ENCODE measurements around the gene KIZ.

KIZ gene

DNA sequence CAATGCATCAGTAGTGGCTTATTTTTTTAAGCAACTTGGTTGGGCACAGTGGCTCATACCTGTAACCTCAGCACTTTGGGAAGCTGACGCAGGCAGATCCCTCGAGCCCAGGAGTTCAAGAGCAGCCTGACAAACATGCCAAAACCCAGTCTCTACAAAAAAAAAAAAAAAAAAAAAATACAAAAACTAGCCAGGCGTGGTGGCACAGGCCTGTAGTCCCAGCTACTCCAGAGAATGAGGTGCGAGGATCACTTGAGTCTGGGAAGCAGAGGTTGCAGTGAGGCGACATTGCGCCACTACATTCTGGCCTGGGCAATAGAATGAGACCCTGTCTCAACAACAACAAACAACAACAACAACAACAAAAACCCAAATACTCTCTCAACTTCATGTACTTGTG lies 132.5 kb downstream of the KIZ start:
- in situ Hi-C loops (cut with MboI; ENCODE audit: low sequenced_read_pairs), result no loop called here

DNA sequence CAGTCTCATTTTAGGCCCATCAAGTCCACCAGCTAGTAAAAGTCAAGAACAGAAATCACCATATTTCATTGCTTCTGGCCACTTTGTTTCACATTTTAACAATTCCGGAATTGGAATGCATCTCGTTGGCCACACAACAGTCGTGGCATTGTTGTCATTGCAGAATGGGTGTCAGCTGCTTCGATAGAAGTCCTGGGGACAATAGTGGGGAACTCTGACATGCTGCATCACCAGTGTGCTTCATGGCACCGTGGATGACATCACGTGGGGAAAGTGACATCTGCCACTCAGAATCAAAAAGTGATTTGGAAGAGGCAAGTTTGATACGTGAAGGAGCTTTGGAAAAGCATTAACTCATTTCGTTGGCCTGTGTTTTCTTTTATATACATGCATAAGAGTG lies 133.5 kb downstream of the KIZ start:
- in situ Hi-C loops (cut with MboI; ENCODE audit: low sequenced_read_pairs), result no loop called here

DNA sequence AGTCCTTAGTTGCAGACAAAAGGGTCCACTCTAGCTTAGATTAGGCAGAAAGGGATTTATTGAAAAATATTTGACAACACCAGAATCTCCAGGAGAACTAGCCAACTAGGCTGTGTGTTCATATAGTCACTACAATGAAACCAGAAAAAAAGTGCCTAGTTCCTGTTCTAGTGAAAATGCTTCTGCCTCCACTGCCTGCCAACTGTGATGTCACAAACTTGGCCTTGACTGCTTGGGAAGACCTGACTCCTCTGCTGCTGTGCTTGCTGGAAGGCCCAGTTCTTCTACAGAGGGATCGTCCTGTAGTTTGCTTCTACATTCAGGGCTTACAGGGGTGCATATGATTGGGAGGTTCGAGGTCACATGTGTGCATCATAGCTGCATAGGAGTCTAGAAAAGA lies 136.9 kb downstream of the KIZ start:
- in situ Hi-C loops (cut with MboI; ENCODE audit: low sequenced_read_pairs), result no loop called here

DNA sequence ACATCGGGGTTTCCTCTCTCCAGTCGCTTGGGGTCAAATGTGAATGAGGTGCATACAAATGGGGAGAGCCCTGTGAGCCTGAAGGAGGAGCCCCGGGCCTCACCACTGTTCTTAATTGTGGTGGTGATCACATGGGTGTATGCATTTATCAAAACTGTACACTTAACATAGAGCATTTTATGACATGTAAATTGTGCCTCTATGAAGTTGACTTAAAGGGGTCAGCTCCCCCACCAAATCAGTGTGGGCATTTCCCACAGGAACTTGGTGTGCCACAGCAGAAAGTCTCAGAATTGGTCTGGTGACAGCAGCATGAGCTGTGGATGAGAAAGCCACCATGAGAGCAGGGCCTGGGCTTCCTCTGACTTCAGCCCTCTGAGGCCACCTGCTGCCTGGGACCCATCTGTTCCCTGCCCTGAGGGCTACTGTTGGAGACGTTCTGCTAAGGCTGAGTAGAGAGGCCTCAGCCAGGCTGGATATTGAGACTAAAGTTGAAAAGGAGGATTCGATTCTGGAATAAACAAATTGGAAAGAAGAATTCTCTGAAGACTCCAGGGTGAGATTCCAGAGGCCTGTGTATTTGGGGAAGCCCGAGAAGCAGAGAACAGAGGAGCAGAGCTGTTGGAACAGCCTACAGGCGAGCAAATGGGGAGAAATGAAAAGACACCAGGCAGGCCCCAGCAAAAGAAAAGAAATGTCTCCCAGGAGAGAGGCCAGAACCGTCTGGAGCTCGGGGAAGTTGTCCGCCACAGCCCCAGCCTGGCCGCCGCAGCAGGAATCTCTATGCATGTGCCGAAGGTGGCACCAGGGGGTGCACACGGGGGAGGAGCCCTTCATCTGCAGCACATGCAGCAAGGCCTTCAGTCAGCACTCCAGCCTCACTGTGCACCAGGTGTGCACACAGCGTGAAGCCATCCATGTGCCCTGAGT lies 139.6 kb downstream of the KIZ start:
- in situ Hi-C loops (cut with MboI; ENCODE audit: low sequenced_read_pairs), result no loop called here

DNA sequence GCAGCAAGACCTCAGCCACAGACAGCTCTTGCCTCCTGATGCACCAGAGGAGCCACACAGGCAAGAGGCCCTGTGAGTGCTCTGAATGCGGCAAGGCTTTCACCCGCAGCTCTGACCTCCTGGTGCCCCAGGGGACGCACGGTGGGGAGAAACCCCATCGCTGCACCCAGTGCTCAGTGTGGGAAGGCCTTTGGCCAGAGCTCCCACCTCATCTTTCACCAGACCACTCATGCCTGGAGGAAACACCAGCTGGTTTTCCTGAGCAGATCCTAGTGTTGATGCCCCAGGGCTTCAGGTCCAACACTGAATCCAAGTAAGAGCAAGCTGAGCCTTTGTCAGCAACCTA lies 140.3 kb downstream of the KIZ start:
- in situ Hi-C loops (cut with MboI; ENCODE audit: low sequenced_read_pairs), result no loop called here

DNA sequence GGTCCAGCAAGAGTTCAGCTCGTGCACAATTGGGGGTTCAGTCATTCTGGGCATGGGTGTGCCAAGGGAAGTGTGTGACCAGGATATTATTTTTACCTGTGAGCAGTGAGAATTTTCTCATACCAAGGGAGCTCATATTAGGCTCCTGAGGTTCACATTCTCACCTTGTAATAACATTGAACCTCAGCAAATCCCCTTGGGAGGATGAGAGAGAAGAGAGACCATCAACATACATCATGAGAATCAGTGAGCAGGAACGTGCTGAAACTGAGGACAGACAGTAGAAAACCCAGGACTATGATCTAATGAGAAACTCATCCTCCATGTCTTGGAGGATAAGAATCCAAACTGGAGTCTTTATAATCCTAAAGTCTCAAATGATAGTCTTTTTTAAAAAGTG lies 143.9 kb downstream of the KIZ start:
- in situ Hi-C loops (cut with MboI; ENCODE audit: low sequenced_read_pairs), result no loop called here

DNA sequence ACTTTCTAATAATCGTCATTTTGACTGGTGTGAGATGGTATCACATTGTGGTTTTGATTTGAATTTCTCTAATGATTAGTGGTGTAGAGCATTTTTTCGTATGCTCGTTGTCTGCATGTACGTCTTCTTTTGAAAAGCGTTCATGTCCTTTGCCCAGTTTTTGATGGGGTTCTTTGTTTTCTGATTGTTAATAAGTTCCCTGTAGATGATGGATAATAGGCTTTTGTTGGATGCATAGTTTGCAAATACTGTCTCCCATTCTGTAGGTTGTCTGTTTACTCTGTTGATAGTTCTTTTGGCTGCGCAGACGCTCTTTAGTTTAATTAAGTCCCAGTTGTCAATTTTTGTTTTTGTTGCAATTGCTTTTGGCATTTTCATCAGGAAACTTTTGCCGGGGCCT lies 144.9 kb downstream of the KIZ start:
- in situ Hi-C loops (cut with MboI; ENCODE audit: low sequenced_read_pairs), result no loop called here

DNA sequence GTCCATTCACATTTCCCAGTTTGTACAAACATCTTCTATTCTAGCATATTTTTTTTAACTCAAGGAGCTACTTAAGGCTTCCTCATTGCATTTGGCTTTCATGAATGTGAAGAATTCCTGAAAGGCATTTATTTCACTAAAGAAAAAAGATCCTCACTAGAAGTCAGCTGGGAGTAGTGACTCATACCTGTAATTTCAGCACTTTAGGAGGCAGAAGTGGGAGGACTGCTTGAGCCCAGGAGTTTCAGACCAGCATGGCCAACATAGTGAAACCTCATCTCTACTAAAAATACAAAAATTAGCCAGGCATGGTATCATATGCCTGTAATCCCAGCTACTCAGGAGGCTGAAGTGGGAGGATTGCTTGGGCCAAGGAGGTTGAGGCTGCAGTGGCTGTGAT lies 146.4 kb downstream of the KIZ start:
- in situ Hi-C loops (cut with MboI; ENCODE audit: low sequenced_read_pairs), result no loop called here

DNA sequence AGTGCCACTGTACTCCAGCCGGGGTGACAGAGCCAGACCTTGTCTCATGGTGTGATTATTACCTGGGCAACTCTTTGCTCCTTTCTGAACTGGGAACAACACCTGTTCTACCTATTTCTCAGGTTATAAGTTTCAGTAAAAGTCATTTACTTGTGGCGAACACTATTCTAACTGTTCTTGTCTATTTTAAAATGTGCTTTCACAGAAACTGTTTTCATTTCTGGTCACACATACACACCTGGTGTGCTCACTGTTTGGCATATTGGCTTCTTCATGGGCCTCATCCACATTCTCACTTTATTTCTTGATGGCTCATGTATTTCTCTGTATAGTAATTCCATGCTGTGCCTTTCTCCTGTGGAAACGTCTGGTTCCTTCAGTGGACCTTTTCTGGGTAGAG lies 146.8 kb downstream of the KIZ start:
- in situ Hi-C loops (cut with MboI; ENCODE audit: low sequenced_read_pairs), result no loop called here

DNA sequence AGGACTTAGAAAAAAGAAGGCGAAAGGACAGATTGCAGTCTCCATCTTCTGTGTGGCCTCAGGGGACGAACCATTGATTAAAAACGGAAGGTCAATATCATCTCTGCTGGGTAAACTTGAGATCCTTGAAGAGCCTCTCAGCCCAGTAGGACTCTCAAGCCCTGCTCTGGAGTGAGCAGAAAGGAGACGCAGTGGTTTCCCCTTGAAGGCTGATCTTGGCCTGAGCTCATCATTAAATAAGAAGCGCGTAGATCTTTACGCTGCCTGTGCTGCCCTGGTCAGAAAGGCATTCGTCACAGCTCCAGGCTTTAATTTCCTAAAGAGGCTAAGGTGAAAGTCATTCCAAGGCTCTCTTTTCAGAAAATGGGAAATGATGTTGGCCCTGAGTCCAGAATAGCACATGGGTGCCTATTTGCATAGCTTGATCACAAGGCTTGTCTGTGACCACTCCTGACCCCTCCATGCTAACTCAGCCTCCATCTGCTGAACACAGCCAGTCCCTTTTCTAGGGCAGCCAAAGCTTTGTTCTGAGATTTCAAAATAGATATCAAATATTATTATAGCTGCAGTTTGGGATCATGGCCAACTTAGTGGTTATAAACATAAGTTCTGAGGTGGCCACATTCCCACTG lies 148.0 kb downstream of the KIZ start:
- in situ Hi-C loops (cut with MboI; ENCODE audit: low sequenced_read_pairs), result no loop called here

DNA sequence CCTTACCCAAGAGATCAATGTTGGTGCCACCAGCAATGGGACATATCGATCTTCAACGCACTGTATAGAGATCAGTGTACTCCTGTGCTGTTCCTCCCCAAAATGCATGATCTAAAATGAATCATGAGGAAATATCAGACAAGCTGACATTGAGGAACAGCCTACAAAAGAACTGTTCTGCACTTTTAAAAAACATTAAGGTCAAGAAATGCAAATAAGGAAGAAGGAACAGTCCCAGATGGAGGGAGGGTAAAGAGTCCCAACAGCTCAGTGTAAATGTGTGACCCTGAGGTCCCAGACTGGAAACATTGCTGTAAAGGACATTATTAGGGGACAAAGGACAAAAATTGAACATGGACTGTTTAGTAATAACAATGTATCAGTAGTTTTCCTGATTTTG lies 152.9 kb downstream of the KIZ start:
- in situ Hi-C loops (cut with MboI; ENCODE audit: low sequenced_read_pairs), result no loop called here

DNA sequence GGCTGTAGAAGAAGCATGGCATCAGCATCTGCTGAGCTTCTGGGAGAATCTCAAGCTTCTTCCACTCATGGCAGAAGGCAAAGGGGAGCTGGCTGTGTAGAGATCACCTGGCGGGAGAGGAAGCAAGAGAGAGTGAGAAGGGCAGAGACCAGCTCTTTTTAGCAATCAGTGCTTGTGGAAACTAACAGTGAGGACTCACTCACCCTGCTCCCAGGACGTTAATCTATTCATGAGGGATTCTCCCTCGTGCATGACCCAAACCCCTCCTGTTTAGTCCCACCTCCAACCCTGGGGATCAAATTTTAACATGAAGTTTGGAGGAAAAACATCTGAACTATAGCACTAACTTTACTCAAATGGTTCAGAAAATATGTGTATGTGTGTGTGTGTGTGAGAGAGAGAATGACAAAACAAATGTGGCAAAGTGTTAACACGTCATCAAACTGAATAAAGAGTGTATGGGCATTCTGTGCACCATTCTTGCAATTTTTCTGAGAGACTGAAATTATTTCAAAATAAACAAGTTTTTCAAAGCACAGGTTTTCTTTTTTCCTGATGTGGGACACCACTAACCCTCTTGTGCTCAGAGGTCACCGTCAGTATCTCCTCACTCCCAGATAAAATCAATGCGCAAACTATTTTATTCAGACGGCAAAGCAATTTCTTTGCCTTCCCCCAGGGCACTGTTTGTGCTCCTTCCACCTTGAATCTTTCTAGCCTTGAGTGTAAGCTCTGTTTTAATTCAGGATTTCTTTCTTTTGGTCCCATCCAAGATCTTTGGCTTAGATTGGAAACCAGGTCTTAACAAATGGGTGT lies 154.0 kb downstream of the KIZ start:
- in situ Hi-C loops (cut with MboI; ENCODE audit: low sequenced_read_pairs), result no loop called here

DNA sequence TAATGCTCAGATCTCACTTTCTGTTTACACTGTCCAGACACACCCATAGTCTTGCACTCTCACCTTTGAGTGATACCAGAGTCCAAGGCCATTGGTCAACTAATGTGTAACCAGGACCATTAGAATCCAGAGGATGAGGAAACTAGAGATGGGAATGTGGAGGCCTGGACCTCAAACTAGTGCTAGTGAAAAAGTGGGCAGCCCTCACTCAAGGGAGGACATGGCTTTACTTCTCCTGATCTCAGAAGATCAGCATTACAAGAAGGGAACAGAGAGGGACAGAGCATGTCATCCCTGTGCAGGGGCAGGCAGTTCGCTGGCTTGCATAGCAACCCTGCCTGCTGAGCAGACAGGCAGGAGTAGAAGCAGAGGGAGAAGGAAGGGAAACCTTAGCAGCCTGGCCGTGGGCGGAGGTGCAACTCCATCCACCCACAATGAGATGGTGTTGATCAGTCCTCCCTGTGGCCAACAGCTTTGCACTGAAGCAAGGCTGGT lies 154.7 kb downstream of the KIZ start:
- in situ Hi-C loops (cut with MboI; ENCODE audit: low sequenced_read_pairs), result no loop called here

DNA sequence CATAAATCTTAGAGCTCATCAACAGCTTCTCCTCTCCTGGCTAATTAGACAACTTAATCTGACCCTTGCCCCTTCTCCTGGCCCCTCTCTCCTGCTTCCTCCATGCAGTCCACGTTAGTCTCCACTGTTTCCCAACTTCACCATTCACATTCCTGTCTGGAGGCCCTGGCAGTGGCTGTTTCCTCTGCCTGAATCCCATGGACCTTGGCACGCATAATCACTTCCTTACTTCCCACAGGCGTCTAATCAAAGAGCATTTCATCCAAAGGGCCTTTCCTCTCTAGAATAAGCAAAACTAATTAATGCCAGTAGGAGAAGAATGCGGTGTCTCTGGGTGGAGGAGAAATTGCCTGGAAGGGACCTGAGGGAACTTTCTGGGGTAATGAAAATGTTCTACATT lies 160.9 kb downstream of the KIZ start:
- in situ Hi-C loops (cut with MboI; ENCODE audit: low sequenced_read_pairs), result no loop called here

DNA sequence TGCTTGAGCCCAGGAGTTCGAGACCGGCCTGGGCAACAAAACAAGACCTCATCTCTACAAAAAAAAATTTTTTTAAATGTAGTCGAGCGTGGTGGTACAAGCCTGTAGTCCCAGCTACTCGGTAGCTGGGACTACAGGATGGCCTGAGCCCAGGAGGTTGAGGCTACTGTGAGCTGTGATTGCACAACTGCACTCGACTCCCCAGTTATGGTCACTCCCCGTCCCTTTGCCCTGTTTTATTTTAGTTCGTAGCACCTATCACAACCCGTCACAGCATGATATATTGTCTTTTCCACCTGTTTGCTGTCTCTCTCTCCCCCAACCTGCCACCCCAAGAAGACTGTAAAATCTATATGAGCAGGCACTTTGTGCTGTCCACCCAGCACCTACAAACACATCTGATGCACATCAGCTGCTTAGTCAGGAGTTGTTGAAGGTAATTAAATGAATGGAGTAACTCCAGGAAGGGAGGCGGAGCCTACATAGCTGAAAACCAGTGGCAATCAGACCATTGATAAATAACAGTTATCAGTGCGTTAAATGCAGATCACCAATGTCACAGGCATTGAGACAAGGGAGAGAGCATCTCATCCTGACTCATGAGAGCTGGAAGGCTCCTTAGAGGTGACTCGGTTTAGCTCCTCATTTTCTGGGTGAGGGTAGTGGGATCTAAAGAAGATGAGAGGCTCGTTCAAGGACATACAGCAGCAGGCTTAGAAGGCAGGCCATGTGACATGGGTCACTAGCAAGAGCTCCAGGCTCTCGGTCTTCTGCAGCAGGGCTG lies 162.9 kb downstream of the KIZ start:
- in situ Hi-C loops (cut with MboI; ENCODE audit: low sequenced_read_pairs), result no loop called here

DNA sequence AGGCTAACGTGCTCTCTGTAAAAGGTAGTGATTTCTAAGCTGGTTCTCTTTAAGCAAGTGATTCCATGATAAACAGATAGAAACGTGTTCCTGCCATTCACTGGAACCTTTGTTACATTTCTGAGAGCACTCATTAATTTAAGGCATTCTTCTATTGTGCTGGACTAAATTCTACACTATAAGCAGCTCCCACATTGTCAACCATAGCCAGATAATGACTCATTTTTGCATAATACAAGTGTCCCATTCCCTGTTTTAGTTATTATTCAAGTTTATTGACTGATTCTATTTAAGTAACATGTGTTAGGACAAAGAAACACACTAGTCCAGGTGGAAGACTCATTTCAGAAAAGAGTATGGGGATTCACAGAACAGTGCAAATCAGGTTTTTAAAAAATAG lies 163.8 kb downstream of the KIZ start:
- in situ Hi-C loops (cut with MboI; ENCODE audit: low sequenced_read_pairs), result no loop called here

DNA sequence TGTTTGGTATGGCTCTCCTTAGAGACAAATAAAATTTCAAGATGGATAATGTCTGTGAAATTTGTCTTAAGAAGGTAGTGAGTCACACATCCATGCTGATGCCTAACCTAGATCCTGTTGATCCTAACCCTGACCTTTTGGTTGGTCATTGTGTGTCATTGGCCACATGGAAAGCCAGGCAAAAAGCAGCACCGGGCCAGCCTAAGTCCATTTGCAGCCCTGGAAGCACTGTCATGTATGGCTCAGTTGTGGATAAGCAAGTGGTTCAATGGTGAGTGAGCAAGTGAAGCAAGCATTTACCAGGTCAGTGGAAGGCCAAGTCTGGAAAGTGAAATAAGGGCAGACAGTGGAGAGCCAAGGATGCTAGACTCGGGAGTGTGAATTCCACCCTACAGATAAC lies 165.1 kb downstream of the KIZ start:
- in situ Hi-C loops (cut with MboI; ENCODE audit: low sequenced_read_pairs), result no loop called here

DNA sequence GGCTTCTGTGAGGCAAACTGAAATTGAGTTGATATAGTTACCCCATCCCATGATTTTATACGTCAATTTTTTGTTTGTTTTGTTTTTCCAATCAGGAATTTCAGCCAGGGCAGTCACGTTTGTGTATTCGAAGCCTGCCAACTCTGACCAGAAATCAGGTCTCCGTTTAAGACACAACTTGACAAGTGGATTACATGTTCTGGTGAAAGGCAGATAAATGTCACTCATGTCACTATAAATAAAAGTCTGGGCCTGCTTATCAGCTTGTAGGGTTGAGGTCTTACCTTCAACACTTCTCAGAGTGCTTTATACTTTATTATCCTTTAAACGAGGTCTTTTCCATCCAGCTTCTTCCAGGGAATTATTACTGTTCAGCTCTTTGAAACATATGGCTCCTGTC lies 168.9 kb downstream of the KIZ start:
- in situ Hi-C loops (cut with MboI; ENCODE audit: low sequenced_read_pairs), result no loop called here

All from hTERT RPE-1 (cell line).